ENCODE data around the gene KCNJ5.

KCNJ5 gene

DNA sequence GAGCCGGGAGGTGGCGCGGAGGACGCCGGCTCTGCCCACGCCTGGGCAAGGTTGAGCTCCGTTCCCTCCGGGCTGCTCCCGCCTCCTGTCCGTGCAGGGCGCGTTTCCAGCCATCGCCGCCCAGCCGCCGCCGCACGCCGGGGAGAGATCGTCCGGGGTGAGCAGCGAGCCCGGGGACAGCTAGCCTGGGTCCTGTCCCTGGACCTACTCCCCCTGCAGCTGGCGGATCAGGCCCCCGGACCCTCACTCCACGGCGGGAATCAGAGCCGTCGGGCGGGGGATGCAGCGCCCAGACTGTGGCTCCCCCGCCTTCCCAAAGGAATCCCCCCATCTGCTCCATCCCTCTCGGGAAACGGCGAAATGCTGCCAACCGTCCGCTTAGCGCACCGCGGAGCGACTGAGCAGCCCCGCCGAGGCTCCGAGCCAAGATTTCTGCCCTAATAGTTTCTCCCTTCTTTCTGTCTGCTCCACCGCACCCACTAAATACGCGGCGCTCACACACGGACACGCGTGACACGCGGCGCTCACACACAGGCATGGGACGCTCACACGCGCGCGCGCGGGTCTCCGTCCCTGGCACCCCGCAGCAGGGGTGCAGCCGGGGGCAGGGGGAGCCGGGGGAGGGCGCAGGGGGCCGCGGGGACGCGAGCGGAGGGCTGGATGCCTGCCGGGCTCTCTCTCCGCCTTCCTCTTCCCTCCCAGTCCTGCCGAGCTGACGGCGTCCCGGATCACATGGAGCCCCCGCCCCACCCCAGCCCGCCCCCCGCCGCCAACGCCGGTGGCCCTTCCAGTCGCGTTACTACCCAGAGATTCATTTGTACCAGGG lies at the start of gene KCNJ5:
TSS of gene KCNJ5 (plus strand) at position 814 of the 826 bp plus-strand sequence. CDS start 19,918 bp downstream, outside the sequence.
- no peak for TF ChIP-seq ZNF274 (IDR thresholded peaks at IDR 0.05; ENCODE audit: low read depth, low read length)
- H3K4me3 ChIP-seq (ENCODE audit: low read length), result no peak within 1 kb of the TSS

DNA sequence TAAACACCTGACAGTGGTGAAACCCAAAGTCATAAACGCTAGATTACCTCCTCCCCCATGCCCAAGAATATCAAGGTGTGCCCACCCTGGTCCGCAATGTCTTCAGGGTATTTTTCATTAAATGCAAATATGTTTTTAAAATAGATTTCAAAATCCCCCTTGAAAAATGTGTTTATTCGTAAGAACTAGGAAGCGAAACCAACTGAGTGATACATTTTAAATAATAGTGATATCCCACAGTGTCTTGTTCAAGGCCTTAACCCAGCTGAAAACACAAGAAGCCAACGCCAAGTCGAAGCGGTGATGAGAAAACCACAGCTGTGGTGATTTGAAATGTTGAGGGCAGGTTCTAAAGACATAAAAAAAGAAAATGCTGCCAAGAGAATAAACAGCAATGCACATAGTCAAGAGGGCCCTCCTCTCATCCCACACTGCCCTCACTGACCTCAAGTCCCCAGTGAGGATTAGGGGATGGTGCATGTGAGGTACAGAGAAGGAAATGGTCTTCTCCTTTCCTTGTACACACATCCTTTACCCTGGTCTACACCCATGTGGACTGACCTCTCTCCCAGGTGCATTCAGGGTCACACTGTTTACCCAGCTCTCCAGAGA lies 49.6 kb upstream of the KCNJ5 start:
- no peak overlapping the region for H3K4me3 ChIP-seq (ENCODE audit: low read length)
- no peak for TF ChIP-seq ZNF274 (IDR thresholded peaks at IDR 0.05; ENCODE audit: low read depth, low read length)

DNA sequence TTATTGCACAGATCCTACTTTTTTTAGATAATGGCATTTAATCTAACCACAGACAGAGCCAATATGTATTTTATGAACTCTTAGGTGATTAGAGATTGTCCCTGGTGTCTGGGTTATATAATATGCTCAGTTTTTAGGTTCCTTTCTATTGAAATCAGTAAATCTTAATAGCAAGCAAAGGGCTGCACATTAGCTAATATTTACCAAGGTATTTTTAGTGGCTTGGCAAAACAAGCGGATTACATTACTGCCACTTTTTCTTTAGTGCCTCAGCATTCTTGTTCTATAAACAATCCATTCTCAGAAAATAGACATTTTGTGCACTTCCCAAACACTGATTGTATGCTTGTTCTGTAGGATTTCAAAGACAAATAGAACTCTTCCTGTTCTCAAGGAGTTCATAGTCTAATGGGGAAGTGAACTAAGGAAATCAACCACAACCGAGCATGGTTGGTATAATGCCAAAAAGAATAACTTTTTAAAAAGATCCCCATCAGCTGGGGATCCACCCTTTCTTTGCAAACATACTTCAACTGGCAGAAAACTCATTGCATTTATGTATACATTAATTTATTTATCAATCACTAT lies 47.9 kb upstream of the KCNJ5 start:
- no peak overlapping the region for H3K4me3 ChIP-seq (ENCODE audit: low read length)
- TF ChIP-seq ZNF274 (IDR thresholded peaks at IDR 0.05; ENCODE audit: low read depth, low read length), result no peak

GRCh38 chr11:128845334-128845780 lies 45.8 kb upstream of the KCNJ5 start:
- no peak overlapping the region for H3K4me3 ChIP-seq (ENCODE audit: low read length)
- TF ChIP-seq ZNF274 (IDR thresholded peaks at IDR 0.05; ENCODE audit: low read depth, low read length), result no peak

- TF ChIP-seq ZNF274 (IDR thresholded peaks at IDR 0.05; ENCODE audit: low read depth, low read length), result no peak
- no peak overlapping the region for H3K4me3 ChIP-seq (ENCODE audit: low read length)
Observed at GRCh38 chr11:128846985-128847384, 44.2 kb upstream of the KCNJ5 start.

DNA sequence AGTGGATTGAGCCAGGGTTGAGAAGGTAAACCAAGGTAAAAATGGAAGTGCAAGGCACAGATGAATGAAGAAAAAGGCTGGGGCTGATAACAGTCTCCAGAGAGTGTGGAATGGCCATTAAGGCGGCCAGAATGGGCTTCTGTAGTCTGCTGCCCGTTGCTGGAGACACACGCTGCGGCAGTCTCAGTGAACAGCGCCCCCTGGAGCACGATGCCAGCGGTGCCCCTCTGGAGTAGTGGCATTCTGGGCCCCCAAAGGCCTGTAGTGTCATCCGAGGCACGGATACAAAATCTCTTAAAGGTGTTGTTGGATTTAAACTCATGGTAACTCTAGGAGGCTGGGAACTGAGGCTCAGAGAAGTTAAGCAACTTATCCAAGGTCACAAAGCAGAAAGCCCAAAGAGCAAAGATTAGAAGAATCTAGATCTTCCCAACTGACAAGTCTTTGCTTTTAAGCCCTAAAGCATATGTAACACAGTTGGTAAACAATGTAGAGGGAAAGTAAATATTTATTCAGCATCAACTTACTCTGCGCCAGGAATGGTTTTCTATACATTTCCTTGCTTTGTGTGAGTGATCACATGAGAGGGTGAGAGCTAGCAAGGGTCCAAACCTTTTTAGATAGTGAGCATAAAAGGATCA lies 42.2 kb upstream of the KCNJ5 start:
- no peak for TF ChIP-seq ZNF274 (IDR thresholded peaks at IDR 0.05; ENCODE audit: low read depth, low read length)
- no peak overlapping the region for H3K4me3 ChIP-seq (ENCODE audit: low read length)

DNA sequence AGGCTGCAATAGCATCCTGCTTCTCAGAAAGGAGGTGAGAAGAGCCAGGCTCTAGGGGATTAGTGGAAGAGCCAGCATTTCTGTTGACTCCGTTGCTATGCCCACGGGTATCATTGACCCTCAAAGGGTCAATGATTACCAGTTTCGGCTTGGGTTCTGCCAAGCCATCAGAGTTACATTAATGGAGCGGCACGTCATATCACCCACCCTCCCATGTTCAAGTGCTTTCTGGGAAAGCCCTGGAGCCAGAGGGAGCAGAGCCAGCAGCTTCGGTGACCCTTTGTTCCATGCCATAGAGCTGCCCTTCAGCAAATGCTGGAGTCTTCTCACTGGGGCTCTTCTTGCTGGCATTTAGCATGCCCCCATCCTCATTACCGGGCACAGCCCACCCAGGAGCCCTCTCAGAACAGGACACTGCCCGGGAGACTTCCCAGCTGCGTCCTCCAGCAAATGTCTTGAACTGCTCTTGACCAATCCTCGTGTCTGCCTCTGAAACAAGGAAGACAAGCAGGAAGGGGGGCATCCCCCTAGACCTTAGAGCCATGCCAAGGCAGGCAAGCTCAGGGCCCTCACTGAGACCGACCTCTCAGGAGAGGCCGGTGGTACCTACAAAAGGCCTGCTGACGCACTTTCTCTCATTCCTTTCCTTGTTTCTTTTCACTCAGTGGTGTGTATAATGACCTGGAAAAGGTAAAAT lies 38.7 kb upstream of the KCNJ5 start:
- H3K4me3 ChIP-seq (ENCODE audit: low read length), result no peak overlapping the region
- no peak for TF ChIP-seq ZNF274 (IDR thresholded peaks at IDR 0.05; ENCODE audit: low read depth, low read length)

DNA sequence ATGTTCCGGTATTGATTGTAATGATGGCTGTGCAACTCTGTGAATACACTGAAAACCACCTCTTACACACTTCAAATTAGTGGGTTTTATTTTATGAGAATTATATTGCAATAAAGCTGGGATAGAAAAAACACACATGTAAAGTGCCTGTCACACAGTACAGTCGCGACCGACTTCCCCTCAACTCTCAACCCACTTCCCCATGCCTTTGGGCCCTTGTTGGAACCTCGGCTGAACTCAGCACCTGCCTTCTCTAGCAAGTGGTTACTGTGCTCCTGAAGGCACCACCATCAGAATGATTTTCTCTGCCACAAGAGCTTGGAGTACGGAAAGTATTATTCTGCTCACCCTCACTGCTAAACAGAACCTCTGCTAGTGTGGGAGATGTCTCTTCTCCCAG lies 37.6 kb upstream of the KCNJ5 start:
- H3K4me3 ChIP-seq (ENCODE audit: low read length), result no peak overlapping the region
- TF ChIP-seq ZNF274 (IDR thresholded peaks at IDR 0.05; ENCODE audit: low read depth, low read length), result no peak

- no peak overlapping the region for H3K4me3 ChIP-seq (ENCODE audit: low read length)
- no peak for TF ChIP-seq ZNF274 (IDR thresholded peaks at IDR 0.05; ENCODE audit: low read depth, low read length)
Observed at GRCh38 chr11:128854841-128855240, 36.3 kb upstream of the KCNJ5 start.

DNA sequence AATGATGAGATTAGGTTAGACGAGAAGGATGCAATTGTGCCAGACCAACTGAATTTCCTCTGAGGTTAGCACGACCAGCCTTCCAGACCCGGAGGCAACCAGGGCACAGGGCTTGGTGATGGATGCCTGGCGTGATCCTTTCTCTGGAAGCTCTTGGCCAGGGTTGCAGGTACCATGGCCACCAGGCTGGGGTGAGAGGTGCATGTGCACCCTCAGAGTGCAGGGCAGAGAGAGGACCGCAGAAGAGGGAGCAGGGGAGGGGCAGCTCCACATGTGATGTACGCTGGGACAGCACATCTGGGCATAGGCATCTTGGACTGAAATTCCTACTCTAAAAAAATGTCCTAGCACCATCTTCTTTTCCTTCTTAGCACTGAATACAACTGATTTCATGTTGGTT lies 34.9 kb upstream of the KCNJ5 start:
- no peak overlapping the region for H3K4me3 ChIP-seq (ENCODE audit: low read length)
- no peak for TF ChIP-seq ZNF274 (IDR thresholded peaks at IDR 0.05; ENCODE audit: low read depth, low read length)

GRCh38 chr11:128857341-128857740 lies 33.8 kb upstream of the KCNJ5 start:
- no peak for TF ChIP-seq ZNF274 (IDR thresholded peaks at IDR 0.05; ENCODE audit: low read depth, low read length)

GRCh38 chr11:128859563-128860441 lies 31.4 kb upstream of the KCNJ5 start:
- no peak for TF ChIP-seq ZNF274 (IDR thresholded peaks at IDR 0.05; ENCODE audit: low read depth, low read length)
- H3K4me3 ChIP-seq (ENCODE audit: low read length), result no peak overlapping the region

More at GRCh38 chr11:128857341-128857740, 33.8 kb upstream of the KCNJ5 start:
- H3K4me3 ChIP-seq (ENCODE audit: low read length), result no peak overlapping the region

Data from GM08714 (cell line).